HG02759 (cell line): ENCODE results near the gene METTL16.

Experiments
- ATAC-seq: cut with Tn5 transposase; IDR thresholded peaks from one replicate; pipeline ENCODE4 v1.9.1; 2021; ENCODE audit warnings: mild to moderate bottlenecking, moderate library complexity; ENCODE audit not compliant: unreplicated experiment

The METTL16 gene

GRCh38 chr17:2368359-2368758 is 143.3 kb downstream of the METTL16 start:
- no peak for ATAC-seq

- no peak for ATAC-seq
Measured at GRCh38 chr17:2366747-2367494, 144.8 kb downstream of the METTL16 start.
